K562 (cell line): ENCODE measurements around the gene EIF3I. TPM values are rescaled to one million over a fixed set of nuclear protein-coding genes. Genes with fewer than 3 reads are reported as not detected.

Experiments
- BRD9 ChIP-seq: fragments of 450-650 bp; IDR thresholded peaks from 2 replicates; pipeline ENCODE4 v1.6.1; 2018; ENCODE audit warnings: low read depth; ENCODE audit not compliant: partially characterized antibody
- MECOM ChIP-seq: fragments of 250-450 bp; sonication (Bioruptor Pico); IDR thresholded peaks from 2 replicates; pipeline ENCODE4 v1.8.0; 2022; ENCODE audit warnings: inconsistent platforms
- RBM25 ChIP-seq: fragments of 200-400 bp; formaldehyde crosslinking; IDR thresholded peaks from 2 replicates; pipeline ENCODE4 v1.6.1; 2018; ENCODE audit warnings: low read length, low read depth, moderate library complexity; ENCODE audit not compliant: severe bottlenecking
- WHSC1 ChIP-seq: IDR thresholded peaks from one replicate; pipeline ENCODE4 v1.6.1; 2012; ENCODE audit warnings: low read length, control low read depth, inconsistent platforms
- ZNF121 ChIP-seq: sonication (generic); formaldehyde crosslinking; conservative IDR thresholded peaks from 2 replicates; pipeline ENCODE4 v1.8.0; 2022; ENCODE audit warnings: missing genetic modification reagents
- polyA plus RNA-seq, 8 experiments: library from polyadenylated mRNA; depleted of rRNA in 4 of 8; stranded (reverse) in 5 of 8; unstranded in 3 of 8; fragments of >200 nt; fragmentation: Nextera tagmentation in 2 of 8; fragmentation: Illumina TruSeq in 1 of 8; extraction: Ambion mirVana in 2 of 8; extraction: Trizol in 1 of 8; gene quantifications; 2 replicates each; pipeline versions ENCODE4 v1.2.1 to v1.2.3, GENCODE V29; 2011 to 2014; ENCODE audit warnings: inconsistent platforms in 1 of 8, missing spikeins in 1 of 8
- total RNA-seq, 7 experiments: library from RNA; depleted of rRNA in 6 of 7; stranded (reverse); fragments of >200 nt in 6 of 7; fragmentation: Illumina TruSeq in 2 of 7; extraction: Trizol in 2 of 7; gene quantifications; 2 replicates each; pipeline versions ENCODE4 v1.2.1 to v1.2.3, GENCODE V29; 2011 to 2021; ENCODE audit warnings: low replicate concordance in 1 of 7
- TF ChIP-seq, protein P1 (sequence below): fragments of 250-450 bp; sonication (Bioruptor Pico); IDR thresholded peaks from 2 replicates; pipeline ENCODE4 v1.4.0; 2020
- TF ChIP-seq, protein P2 (sequence below): fragments of 250-450 bp; sonication (Bioruptor Pico); IDR thresholded peaks from 2 replicates; pipeline ENCODE4 v1.8.0; 2021; ENCODE audit warnings: borderline replicate concordance, mild to moderate bottlenecking, moderate library complexity; ENCODE audit not compliant: poor library complexity, severe bottlenecking
- TF ChIP-seq, protein P3 (sequence below): fragments of 250-450 bp; sonication (Bioruptor Pico); IDR thresholded peaks from 2 replicates; pipeline ENCODE4 v1.6.1; 2021; ENCODE audit warnings: mild to moderate bottlenecking

EIF3I gene
- total and polyA plus RNA-seq, 9 of the 15 experiments (the other 6 are each of a cell fraction or from before 2014, with no cell fraction given), result 414 to 1,526 (median 635) TPM

DNA sequence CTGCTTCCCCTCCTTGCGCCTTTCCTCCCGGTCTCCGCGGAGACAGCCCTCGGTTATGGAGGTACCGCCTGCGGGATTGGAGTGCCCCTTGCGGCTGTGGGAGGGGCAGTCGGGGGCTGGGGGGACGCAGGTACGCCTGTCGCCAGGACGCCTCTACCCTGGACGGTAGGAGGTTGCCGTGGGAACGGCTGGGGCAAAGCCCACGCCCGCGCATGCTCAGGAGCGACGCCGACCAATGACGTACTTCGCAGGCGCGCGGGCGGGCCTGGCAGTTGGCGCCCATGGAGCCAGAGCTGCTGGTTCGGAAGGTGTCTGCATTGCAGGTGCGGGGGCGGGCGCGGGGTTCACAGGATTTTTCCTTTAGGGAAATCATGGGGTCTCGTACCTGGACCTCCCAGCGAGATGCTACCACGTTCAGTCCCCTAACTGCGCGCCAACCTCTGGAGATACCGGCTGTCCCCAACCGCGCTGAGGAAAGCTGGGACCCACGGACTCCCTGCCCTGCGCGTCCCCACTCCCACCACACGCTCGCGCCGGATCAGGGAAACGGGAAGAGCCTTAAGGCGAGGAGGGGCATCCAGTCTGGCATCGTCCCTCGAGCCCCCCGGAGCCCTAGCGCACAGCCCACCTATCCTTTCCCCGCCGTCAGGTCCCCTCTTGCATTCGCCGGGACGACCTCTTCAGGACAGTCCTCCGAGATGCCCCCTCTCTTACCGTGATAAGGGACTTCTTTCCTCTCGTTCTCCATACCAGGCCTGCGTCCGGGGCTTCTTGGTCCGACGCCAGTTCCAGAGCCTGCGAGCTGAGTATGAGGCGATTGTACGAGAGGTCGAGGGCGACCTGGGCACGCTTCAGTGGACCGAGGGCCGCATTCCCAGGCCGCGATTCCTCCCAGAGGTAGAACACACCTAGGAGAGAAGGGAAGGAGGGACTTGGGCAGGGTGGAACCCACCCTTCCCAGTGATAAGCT lies 16.5 kb upstream of the EIF3I start, which contains the start of gene IQCC (continued):
- TF ChIP-seq, protein P1, sequence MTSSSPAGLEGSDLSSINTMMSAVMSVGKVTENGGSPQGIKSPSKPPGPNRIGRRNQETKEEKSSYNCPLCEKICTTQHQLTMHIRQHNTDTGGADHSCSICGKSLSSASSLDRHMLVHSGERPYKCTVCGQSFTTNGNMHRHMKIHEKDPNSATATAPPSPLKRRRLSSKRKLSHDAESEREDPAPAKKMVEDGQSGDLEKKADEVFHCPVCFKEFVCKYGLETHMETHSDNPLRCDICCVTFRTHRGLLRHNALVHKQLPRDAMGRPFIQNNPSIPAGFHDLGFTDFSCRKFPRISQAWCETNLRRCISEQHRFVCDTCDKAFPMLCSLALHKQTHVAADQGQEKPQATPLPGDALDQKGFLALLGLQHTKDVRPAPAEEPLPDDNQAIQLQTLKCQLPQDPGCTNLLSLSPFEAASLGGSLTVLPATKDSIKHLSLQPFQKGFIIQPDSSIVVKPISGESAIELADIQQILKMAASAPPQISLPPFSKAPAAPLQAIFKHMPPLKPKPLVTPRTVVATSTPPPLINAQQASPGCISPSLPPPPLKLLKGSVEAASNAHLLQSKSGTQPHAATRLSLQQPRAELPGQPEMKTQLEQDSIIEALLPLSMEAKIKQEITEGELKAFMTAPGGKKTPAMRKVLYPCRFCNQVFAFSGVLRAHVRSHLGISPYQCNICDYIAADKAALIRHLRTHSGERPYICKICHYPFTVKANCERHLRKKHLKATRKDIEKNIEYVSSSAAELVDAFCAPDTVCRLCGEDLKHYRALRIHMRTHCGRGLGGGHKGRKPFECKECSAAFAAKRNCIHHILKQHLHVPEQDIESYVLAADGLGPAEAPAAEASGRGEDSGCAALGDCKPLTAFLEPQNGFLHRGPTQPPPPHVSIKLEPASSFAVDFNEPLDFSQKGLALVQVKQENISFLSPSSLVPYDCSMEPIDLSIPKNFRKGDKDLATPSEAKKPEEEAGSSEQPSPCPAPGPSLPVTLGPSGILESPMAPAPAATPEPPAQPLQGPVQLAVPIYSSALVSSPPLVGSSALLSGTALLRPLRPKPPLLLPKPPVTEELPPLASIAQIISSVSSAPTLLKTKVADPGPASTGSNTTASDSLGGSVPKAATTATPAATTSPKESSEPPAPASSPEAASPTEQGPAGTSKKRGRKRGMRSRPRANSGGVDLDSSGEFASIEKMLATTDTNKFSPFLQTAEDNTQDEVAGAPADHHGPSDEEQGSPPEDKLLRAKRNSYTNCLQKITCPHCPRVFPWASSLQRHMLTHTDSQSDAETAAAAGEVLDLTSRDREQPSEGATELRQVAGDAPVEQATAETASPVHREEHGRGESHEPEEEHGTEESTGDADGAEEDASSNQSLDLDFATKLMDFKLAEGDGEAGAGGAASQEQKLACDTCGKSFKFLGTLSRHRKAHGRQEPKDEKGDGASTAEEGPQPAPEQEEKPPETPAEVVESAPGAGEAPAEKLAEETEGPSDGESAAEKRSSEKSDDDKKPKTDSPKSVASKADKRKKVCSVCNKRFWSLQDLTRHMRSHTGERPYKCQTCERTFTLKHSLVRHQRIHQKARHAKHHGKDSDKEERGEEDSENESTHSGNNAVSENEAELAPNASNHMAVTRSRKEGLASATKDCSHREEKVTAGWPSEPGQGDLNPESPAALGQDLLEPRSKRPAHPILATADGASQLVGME (CRISPR knock-in tag), result no peak
- no peak for TF ChIP-seq MECOM (CRISPR knock-in tag)
- no peak for TF ChIP-seq WHSC1
- TF ChIP-seq, protein P2, sequence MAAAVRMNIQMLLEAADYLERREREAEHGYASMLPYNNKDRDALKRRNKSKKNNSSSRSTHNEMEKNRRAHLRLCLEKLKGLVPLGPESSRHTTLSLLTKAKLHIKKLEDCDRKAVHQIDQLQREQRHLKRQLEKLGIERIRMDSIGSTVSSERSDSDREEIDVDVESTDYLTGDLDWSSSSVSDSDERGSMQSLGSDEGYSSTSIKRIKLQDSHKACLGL (CRISPR knock-in tag), result peak; percentile 12
- no peak for TF ChIP-seq ZNF121 (CRISPR knock-in tag)
- no peak for TF ChIP-seq RBM25
- TF ChIP-seq BRD9, result no peak
- TF ChIP-seq, protein P3, sequence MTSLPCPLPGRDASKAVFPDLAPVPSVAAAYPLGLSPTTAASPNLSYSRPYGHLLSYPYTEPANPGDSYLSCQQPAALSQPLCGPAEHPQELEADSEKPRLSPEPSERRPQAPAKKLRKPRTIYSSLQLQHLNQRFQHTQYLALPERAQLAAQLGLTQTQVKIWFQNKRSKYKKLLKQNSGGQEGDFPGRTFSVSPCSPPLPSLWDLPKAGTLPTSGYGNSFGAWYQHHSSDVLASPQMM (CRISPR knock-in tag), result no peak
